Measurements from ENCODE around the gene SLC30A7.
"Not testable (repeated sequence)": the region's sequence is repeated elsewhere in the genome, so short reads cannot be mapped to it uniquely, and the experiment has no call there.

Gene SLC30A7

GRCh38 chr1:100942304-100943046 lies 46.6 kb downstream of the SLC30A7 start:
- no peak for DNase-seq

- DNase-seq, result peak; percentile 32
Observed at GRCh38 chr1:100943533-100943932, 47.6 kb downstream of the SLC30A7 start.

- not testable (repeated sequence) for DNase-seq
Observed at GRCh38 chr1:100946064-100946463, 50.2 kb downstream of the SLC30A7 start.

- DNase-seq, result not testable (repeated sequence)
Observed at GRCh38 chr1:100947816-100948215, 51.9 kb downstream of the SLC30A7 start.

GRCh38 chr1:100948721-100949405 lies 53.0 kb downstream of the SLC30A7 start:
- not testable (repeated sequence) for DNase-seq

GRCh38 chr1:100949515-100950158 lies 53.7 kb downstream of the SLC30A7 start:
- DNase-seq, result not testable (repeated sequence)

GRCh38 chr1:100950337-100950736 lies 54.4 kb downstream of the SLC30A7 start:
- no peak for DNase-seq

- peak; percentile 83 for DNase-seq
Observed at GRCh38 chr1:100950781-100951180, 54.9 kb downstream of the SLC30A7 start.

GRCh38 chr1:100952104-100952745 lies 56.3 kb downstream of the SLC30A7 start:
- DNase-seq, result no peak

- not testable (repeated sequence) for DNase-seq
Observed at GRCh38 chr1:100952970-100953369, 57.1 kb downstream of the SLC30A7 start.

GRCh38 chr1:100953960-100954730 lies 58.3 kb downstream of the SLC30A7 start:
- DNase-seq, result no peak

GRCh38 chr1:100955322-100955721 lies 59.4 kb downstream of the SLC30A7 start:
- peak; percentile 92 for DNase-seq

GRCh38 chr1:100959502-100960060 lies 63.7 kb downstream of the SLC30A7 start:
- no peak for DNase-seq

GRCh38 chr1:100960098-100960497 lies 64.2 kb downstream of the SLC30A7 start:
- DNase-seq, result no peak

- DNase-seq, result no peak
Observed at GRCh38 chr1:100968621-100969020, 72.7 kb downstream of the SLC30A7 start.

- no peak for DNase-seq
Observed at GRCh38 chr1:100969327-100969726, 73.4 kb downstream of the SLC30A7 start.

GRCh38 chr1:100971021-100971420 lies 75.1 kb downstream of the SLC30A7 start:
- no peak for DNase-seq

GRCh38 chr1:100972185-100972584 lies 76.3 kb downstream of the SLC30A7 start:
- no peak for DNase-seq

GRCh38 chr1:100976936-100977335 lies 81.0 kb downstream of the SLC30A7 start:
- no peak for DNase-seq

- peak; percentile 40 for DNase-seq
Observed at GRCh38 chr1:100979631-100980030, 83.7 kb downstream of the SLC30A7 start.

GRCh38 chr1:100982793-100983192 lies 86.9 kb downstream of the SLC30A7 start:
- no peak for DNase-seq

GRCh38 chr1:100988121-100988520 lies 92.2 kb downstream of the SLC30A7 start:
- DNase-seq, result no peak
